WTC11 (cell line): ENCODE data around the gene PKIG. TPM values are rescaled to one million over a fixed set of nuclear protein-coding genes. Genes with fewer than 3 reads are reported as not detected.

Source experiments
- ATAC-seq: fragments of 200-7000 bp; cut with Tn5 transposase; 2 replicates; pipeline ENCODE4 v1.10.0; 2021; ENCODE audit warnings: mild to moderate bottlenecking, moderate library complexity
- CTCF ChIA-PET: fragments of 300-600 bp; sonication (Branson Sonifier 250); formaldehyde crosslinking; loops from one replicate; lab custom pipeline; 2021; ENCODE audit warnings: antibody characterized with exemption; lab: Charles Lee
- POLR2A ChIA-PET: fragments of 350-600 bp; sonication (Branson Sonifier 250); formaldehyde crosslinking; loops from one replicate; lab custom pipeline; 2021; ENCODE audit warnings: antibody characterized with exemption; lab: Charles Lee
- DNase-seq: peaks from one replicate; pipeline ENCODE4 v3.0.0; 2021; ENCODE audit warnings: low spot score
- H3K27ac Mint-ChIP-seq: 2 replicates; pipeline ENCODE4 v1.8.0; 2021; ENCODE audit warnings: mixed read lengths
- H3K27me3 Mint-ChIP-seq: 2 replicates; pipeline ENCODE4 v1.8.0; 2021; ENCODE audit warnings: low read depth, mild to moderate bottlenecking, moderate library complexity, mixed read lengths
- H3K36me3 Mint-ChIP-seq: 2 replicates; pipeline ENCODE4 v1.8.0; 2021; ENCODE audit warnings: mixed read lengths
- H3K4me1 Mint-ChIP-seq: 2 replicates; pipeline ENCODE4 v1.8.0; 2022; ENCODE audit warnings: mixed read lengths
- H3K4me3 Mint-ChIP-seq: 2 replicates; pipeline ENCODE4 v1.8.0; 2021; ENCODE audit warnings: mild to moderate bottlenecking, moderate library complexity, mixed read lengths
- H3K9me3 Mint-ChIP-seq: 2 replicates; pipeline ENCODE4 v1.8.0; 2021; ENCODE audit warnings: mixed read lengths
- ETV6 ChIP-seq: sonication (generic); formaldehyde crosslinking; IDR thresholded peaks from 2 replicates; pipeline ENCODE4 v1.8.1; 2022; ENCODE audit warnings: mild to moderate bottlenecking, missing genetic modification reagents
- GRHL2 ChIP-seq: fragments of 250-450 bp; sonication (Bioruptor Pico); IDR thresholded peaks from 2 replicates; pipeline ENCODE4 v1.8.0; 2022; ENCODE audit warnings: mild to moderate bottlenecking, moderate library complexity; ENCODE audit not compliant: insufficient replicate concordance, severe bottlenecking
- IRF2 ChIP-seq: sonication (generic); formaldehyde crosslinking; IDR thresholded peaks from 2 replicates; pipeline ENCODE4 v1.8.0; 2022; ENCODE audit warnings: low read depth, missing genetic modification reagents, borderline replicate concordance
- JAZF1 ChIP-seq: fragments of 250-450 bp; sonication (Bioruptor Pico); IDR thresholded peaks from 2 replicates; pipeline ENCODE4 v1.9.0; 2021; ENCODE audit warnings: moderate library complexity, mild to moderate bottlenecking, inconsistent platforms
- JUN ChIP-seq: sonication (generic); formaldehyde crosslinking; IDR thresholded peaks from 2 replicates; pipeline ENCODE4 v1.8.0; 2023; ENCODE audit warnings: mild to moderate bottlenecking, missing genetic modification reagents
- MYBL2 ChIP-seq: sonication (generic); formaldehyde crosslinking; IDR thresholded peaks from 2 replicates; pipeline ENCODE4 v1.8.1; 2023; ENCODE audit warnings: mild to moderate bottlenecking, moderate library complexity, missing genetic modification reagents
- OVOL2 ChIP-seq: fragments of 250-450 bp; sonication (Bioruptor Pico); IDR thresholded peaks from 2 replicates; pipeline ENCODE4 v1.9.0; 2021; ENCODE audit warnings: mild to moderate bottlenecking, borderline replicate concordance
- RELA ChIP-seq: sonication (generic); formaldehyde crosslinking; IDR thresholded peaks from 2 replicates; pipeline ENCODE4 v1.8.1; 2022; ENCODE audit warnings: missing genetic modification reagents, mild to moderate bottlenecking, borderline replicate concordance
- ZNF232 ChIP-seq: sonication (generic); formaldehyde crosslinking; IDR thresholded peaks from 2 replicates; pipeline ENCODE4 v1.8.0; 2022; ENCODE audit warnings: mild to moderate bottlenecking, missing genetic modification reagents
- ZNF396 ChIP-seq: fragments of 250-450 bp; sonication (Bioruptor Pico); IDR thresholded peaks from 2 replicates; pipeline ENCODE4 v1.8.0; 2021; ENCODE audit warnings: mild to moderate bottlenecking, moderate library complexity, borderline replicate concordance
- total RNA-seq: library from RNA; stranded (reverse); gene quantifications from 3 replicates; pipeline ENCODE4 v1.2.3, GENCODE V29; 2021
- TF ChIP-seq, protein P1 (sequence below): sonication (generic); formaldehyde crosslinking; IDR thresholded peaks from 2 replicates; pipeline ENCODE4 v1.8.0; 2023; ENCODE audit warnings: missing genetic modification reagents, mild to moderate bottlenecking, borderline replicate concordance
- TF ChIP-seq, protein P2 (sequence below): sonication (generic); formaldehyde crosslinking; IDR thresholded peaks from 2 replicates; pipeline ENCODE4 v1.8.1; 2022; ENCODE audit warnings: low read depth, mild to moderate bottlenecking, moderate library complexity, missing genetic modification reagents, borderline replicate concordance
- TF ChIP-seq, protein P3 (sequence below): sonication (generic); formaldehyde crosslinking; conservative IDR thresholded peaks from 2 replicates; pipeline ENCODE4 v1.8.1; 2022; ENCODE audit warnings: mild to moderate bottlenecking, missing genetic modification reagents
- TF ChIP-seq, protein P4 (sequence below): sonication (generic); formaldehyde crosslinking; IDR thresholded peaks from 2 replicates; pipeline ENCODE4 v1.8.1; 2023; ENCODE audit warnings: mild to moderate bottlenecking, moderate library complexity, missing genetic modification reagents
- TF ChIP-seq, protein P5 (sequence below): sonication (generic); formaldehyde crosslinking; IDR thresholded peaks from 2 replicates; pipeline ENCODE4 v1.8.1; 2022; ENCODE audit warnings: low read depth, missing genetic modification reagents, borderline replicate concordance
- TF ChIP-seq, protein P6 (sequence below): sonication (generic); formaldehyde crosslinking; conservative IDR thresholded peaks from 2 replicates; pipeline ENCODE4 v1.8.1; 2023; ENCODE audit warnings: mild to moderate bottlenecking, low read depth, missing genetic modification reagents, moderate library complexity
- TF ChIP-seq, protein P7 (sequence below): fragments of 250-450 bp; sonication (Bioruptor Pico); IDR thresholded peaks from 2 replicates; pipeline ENCODE4 v1.9.0; 2021; ENCODE audit warnings: mild to moderate bottlenecking
- TF ChIP-seq, protein P8 (sequence below): sonication (generic); formaldehyde crosslinking; IDR thresholded peaks from 2 replicates; pipeline ENCODE4 v1.8.0; 2022; ENCODE audit warnings: mild to moderate bottlenecking, missing genetic modification reagents

The PKIG gene
- total RNA-seq, 1 experiment from 2014 or later, result 22.7 TPM

DNA sequence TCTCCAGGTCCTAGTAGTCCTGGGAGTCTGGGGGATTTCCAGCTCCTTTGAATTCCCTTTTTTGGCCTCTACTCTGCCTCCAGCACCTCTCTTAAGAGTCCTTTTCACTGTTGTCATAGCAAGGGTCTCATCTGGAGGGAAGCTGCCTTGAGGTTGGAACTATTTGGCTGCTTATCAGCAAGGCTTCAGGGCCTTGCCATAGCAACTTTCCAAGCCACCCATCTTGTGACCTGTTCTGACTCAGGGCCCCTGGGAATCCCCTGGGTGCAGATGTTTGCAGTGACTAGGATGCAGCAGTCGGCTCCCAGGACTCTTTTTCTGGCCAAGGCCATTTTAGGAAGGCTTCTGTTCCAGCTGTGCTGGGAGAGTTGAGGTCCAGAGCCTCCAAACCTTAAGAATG is 12.4 kb downstream of the PKIG start:
- no peak for DNase-seq

DNA sequence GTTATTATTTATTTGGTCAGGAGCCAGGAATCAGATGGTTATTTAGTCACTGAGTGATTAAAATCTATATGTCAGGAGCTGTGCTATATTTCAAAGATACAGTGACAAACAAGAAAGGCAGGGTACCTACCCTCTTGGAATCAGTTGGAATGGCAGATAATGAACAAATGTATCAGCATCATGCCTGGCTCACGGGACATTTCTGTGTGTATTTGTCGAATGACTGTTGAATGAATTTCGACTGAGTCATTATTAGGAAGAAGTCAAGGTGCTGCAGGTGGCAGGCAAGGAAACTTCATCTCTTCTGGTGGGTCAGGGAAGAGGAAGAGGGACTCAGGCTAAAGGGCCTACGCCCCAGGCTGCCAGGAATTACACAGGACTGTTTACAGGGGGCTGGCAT is 13.6 kb downstream of the PKIG start:
- ChIA-PET POLR2A (no interaction called here), CTCF (no interaction called here)
- DNase-seq (no peak), ATAC-seq (no peak; the same call in 1 of the 2 replicates)
- Mint-ChIP-seq H3K36me3 (no peaks in the 10 kb centered on the region), H3K9me3 (no peaks in the 10 kb centered on the region), H3K4me1 (peaks cover 32% of the 10 kb centered on the region), H3K4me3 (no peak overlapping the region), H3K27ac (no peak overlapping the region), H3K27me3 (no peaks in the 10 kb centered on the region)
- TF ChIP-seq, protein P1, sequence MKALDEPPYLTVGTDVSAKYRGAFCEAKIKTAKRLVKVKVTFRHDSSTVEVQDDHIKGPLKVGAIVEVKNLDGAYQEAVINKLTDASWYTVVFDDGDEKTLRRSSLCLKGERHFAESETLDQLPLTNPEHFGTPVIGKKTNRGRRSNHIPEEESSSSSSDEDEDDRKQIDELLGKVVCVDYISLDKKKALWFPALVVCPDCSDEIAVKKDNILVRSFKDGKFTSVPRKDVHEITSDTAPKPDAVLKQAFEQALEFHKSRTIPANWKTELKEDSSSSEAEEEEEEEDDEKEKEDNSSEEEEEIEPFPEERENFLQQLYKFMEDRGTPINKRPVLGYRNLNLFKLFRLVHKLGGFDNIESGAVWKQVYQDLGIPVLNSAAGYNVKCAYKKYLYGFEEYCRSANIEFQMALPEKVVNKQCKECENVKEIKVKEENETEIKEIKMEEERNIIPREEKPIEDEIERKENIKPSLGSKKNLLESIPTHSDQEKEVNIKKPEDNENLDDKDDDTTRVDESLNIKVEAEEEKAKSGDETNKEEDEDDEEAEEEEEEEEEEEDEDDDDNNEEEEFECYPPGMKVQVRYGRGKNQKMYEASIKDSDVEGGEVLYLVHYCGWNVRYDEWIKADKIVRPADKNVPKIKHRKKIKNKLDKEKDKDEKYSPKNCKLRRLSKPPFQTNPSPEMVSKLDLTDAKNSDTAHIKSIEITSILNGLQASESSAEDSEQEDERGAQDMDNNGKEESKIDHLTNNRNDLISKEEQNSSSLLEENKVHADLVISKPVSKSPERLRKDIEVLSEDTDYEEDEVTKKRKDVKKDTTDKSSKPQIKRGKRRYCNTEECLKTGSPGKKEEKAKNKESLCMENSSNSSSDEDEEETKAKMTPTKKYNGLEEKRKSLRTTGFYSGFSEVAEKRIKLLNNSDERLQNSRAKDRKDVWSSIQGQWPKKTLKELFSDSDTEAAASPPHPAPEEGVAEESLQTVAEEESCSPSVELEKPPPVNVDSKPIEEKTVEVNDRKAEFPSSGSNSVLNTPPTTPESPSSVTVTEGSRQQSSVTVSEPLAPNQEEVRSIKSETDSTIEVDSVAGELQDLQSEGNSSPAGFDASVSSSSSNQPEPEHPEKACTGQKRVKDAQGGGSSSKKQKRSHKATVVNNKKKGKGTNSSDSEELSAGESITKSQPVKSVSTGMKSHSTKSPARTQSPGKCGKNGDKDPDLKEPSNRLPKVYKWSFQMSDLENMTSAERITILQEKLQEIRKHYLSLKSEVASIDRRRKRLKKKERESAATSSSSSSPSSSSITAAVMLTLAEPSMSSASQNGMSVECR (CRISPR knock-in tag), result no peak
- TF ChIP-seq, protein P2, sequence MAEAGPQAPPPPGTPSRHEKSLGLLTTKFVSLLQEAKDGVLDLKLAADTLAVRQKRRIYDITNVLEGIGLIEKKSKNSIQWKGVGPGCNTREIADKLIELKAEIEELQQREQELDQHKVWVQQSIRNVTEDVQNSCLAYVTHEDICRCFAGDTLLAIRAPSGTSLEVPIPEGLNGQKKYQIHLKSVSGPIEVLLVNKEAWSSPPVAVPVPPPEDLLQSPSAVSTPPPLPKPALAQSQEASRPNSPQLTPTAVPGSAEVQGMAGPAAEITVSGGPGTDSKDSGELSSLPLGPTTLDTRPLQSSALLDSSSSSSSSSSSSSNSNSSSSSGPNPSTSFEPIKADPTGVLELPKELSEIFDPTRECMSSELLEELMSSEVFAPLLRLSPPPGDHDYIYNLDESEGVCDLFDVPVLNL (CRISPR knock-in tag), result no peak
- no peak for TF ChIP-seq RELA (CRISPR knock-in tag)
- no peak for TF ChIP-seq ZNF396 (CRISPR knock-in tag)
- no peak for TF ChIP-seq GRHL2 (CRISPR knock-in tag)

More for the DNA sequence above, 12.4 kb downstream of the PKIG start:
- Mint-ChIP-seq H3K36me3 (no peaks in the 10 kb centered on the region), H3K4me1 (peaks cover 37% of the 10 kb centered on the region), H3K9me3 (no peaks in the 10 kb centered on the region), H3K27me3 (no peaks in the 10 kb centered on the region), H3K4me3 (no peak overlapping the region), H3K27ac (no peak overlapping the region)
- TF ChIP-seq, protein P3, sequence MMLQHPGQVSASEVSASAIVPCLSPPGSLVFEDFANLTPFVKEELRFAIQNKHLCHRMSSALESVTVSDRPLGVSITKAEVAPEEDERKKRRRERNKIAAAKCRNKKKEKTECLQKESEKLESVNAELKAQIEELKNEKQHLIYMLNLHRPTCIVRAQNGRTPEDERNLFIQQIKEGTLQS (CRISPR knock-in tag), result no peak
- TF ChIP-seq ETV6 (CRISPR knock-in tag), result no peak
- TF ChIP-seq, protein P4, sequence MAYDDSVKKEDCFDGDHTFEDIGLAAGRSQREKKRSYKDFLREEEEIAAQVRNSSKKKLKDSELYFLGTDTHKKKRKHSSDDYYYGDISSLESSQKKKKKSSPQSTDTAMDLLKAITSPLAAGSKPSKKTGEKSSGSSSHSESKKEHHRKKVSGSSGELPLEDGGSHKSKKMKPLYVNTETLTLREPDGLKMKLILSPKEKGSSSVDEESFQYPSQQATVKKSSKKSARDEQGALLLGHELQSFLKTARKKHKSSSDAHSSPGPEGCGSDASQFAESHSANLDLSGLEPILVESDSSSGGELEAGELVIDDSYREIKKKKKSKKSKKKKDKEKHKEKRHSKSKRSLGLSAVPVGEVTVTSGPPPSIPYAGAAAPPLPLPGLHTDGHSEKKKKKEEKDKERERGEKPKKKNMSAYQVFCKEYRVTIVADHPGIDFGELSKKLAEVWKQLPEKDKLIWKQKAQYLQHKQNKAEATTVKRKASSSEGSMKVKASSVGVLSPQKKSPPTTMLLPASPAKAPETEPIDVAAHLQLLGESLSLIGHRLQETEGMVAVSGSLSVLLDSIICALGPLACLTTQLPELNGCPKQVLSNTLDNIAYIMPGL (CRISPR knock-in tag), result no peak
- no peak for TF ChIP-seq OVOL2 (CRISPR knock-in tag)
- TF ChIP-seq GRHL2 (CRISPR knock-in tag), result no peak
- no peak for TF ChIP-seq IRF2 (CRISPR knock-in tag)
- no peak for TF ChIP-seq ZNF232 (CRISPR knock-in tag)
- TF ChIP-seq JAZF1 (CRISPR knock-in tag), result no peak
- TF ChIP-seq, protein P5, sequence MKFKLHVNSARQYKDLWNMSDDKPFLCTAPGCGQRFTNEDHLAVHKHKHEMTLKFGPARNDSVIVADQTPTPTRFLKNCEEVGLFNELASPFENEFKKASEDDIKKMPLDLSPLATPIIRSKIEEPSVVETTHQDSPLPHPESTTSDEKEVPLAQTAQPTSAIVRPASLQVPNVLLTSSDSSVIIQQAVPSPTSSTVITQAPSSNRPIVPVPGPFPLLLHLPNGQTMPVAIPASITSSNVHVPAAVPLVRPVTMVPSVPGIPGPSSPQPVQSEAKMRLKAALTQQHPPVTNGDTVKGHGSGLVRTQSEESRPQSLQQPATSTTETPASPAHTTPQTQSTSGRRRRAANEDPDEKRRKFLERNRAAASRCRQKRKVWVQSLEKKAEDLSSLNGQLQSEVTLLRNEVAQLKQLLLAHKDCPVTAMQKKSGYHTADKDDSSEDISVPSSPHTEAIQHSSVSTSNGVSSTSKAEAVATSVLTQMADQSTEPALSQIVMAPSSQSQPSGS (CRISPR knock-in tag), result no peak
- TF ChIP-seq, protein P6, sequence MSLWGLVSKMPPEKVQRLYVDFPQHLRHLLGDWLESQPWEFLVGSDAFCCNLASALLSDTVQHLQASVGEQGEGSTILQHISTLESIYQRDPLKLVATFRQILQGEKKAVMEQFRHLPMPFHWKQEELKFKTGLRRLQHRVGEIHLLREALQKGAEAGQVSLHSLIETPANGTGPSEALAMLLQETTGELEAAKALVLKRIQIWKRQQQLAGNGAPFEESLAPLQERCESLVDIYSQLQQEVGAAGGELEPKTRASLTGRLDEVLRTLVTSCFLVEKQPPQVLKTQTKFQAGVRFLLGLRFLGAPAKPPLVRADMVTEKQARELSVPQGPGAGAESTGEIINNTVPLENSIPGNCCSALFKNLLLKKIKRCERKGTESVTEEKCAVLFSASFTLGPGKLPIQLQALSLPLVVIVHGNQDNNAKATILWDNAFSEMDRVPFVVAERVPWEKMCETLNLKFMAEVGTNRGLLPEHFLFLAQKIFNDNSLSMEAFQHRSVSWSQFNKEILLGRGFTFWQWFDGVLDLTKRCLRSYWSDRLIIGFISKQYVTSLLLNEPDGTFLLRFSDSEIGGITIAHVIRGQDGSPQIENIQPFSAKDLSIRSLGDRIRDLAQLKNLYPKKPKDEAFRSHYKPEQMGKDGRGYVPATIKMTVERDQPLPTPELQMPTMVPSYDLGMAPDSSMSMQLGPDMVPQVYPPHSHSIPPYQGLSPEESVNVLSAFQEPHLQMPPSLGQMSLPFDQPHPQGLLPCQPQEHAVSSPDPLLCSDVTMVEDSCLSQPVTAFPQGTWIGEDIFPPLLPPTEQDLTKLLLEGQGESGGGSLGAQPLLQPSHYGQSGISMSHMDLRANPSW (CRISPR knock-in tag), result no peak
- TF ChIP-seq MYBL2 (CRISPR knock-in tag), result no peak
- TF ChIP-seq, protein P7, sequence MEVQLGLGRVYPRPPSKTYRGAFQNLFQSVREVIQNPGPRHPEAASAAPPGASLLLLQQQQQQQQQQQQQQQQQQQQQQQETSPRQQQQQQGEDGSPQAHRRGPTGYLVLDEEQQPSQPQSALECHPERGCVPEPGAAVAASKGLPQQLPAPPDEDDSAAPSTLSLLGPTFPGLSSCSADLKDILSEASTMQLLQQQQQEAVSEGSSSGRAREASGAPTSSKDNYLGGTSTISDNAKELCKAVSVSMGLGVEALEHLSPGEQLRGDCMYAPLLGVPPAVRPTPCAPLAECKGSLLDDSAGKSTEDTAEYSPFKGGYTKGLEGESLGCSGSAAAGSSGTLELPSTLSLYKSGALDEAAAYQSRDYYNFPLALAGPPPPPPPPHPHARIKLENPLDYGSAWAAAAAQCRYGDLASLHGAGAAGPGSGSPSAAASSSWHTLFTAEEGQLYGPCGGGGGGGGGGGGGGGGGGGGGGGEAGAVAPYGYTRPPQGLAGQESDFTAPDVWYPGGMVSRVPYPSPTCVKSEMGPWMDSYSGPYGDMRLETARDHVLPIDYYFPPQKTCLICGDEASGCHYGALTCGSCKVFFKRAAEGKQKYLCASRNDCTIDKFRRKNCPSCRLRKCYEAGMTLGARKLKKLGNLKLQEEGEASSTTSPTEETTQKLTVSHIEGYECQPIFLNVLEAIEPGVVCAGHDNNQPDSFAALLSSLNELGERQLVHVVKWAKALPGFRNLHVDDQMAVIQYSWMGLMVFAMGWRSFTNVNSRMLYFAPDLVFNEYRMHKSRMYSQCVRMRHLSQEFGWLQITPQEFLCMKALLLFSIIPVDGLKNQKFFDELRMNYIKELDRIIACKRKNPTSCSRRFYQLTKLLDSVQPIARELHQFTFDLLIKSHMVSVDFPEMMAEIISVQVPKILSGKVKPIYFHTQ (CRISPR knock-in tag), result no peak
- TF ChIP-seq, protein P8, sequence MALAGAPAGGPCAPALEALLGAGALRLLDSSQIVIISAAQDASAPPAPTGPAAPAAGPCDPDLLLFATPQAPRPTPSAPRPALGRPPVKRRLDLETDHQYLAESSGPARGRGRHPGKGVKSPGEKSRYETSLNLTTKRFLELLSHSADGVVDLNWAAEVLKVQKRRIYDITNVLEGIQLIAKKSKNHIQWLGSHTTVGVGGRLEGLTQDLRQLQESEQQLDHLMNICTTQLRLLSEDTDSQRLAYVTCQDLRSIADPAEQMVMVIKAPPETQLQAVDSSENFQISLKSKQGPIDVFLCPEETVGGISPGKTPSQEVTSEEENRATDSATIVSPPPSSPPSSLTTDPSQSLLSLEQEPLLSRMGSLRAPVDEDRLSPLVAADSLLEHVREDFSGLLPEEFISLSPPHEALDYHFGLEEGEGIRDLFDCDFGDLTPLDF (CRISPR knock-in tag), result no peak
- no peak for TF ChIP-seq JUN
- ChIA-PET CTCF (interaction anchor here (1.0 to 2.3 kb wide), 4 partner anchors 8 to 207 kb away, joined by 4 to 9 read pairs (median 4); no protein-coding TSS in a partner anchor), POLR2A (no interaction called here)
- no peak for ATAC-seq
